ENCODE measurements around the gene PLD5. TPM values are rescaled to one million over a fixed set of nuclear protein-coding genes. Genes with fewer than 3 reads are reported as not detected.
A peak's percentile ranks its signal among the peaks of the same experiment; 100 is the strongest.

PLD5 gene

DNA sequence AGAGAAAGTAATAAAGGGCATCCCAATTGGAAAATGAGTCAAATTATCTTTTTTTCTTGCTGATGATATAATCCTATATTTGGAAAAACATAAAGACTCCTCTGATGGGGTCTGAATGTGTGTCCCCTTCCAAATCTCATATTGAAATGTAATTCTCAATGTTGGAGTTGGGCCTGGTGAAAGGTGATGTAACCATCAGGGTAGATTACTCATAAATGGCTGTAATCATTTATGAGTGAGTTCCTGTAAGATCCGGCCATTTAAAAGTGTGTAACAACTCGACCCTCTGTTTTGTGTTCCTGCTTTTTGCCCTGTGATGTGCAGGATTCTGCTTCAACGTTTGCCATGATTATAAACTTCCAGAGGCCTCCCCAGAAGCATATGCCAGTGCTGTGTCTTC is 481.3 kb downstream of the PLD5 start:
- DNase-seq = no peak
- H3K9ac ChIP-seq (ENCODE audit: low read length) = no peak overlapping the region
- no peak overlapping the region for H2BK5ac ChIP-seq (ENCODE audit: low read depth, low read length, poor library complexity, severe bottlenecking)
- no peaks in the 10 kb centered on the region for H3K4me1 ChIP-seq (ENCODE audit: control insufficient read depth, insufficient read depth, low read depth, low read length)
- H3K36me3 ChIP-seq (ENCODE audit: control insufficient read depth in 1 of 2, insufficient read depth in 2 of 2, low read depth in 1 of 2, low read length in 2 of 2) = no peaks in the 10 kb centered on the region
- H3K18ac ChIP-seq (ENCODE audit: low read depth in 1 of 2, low read length in 2 of 2) = no peak overlapping the region
- H3K4ac ChIP-seq (ENCODE audit: low read depth in 1 of 2, low read length in 2 of 2) = no peak overlapping the region
- H3K9me3 ChIP-seq (ENCODE audit: control insufficient read depth, low read length) = no peaks in the 10 kb centered on the region
- H3K27ac ChIP-seq (ENCODE audit: low read length, poor library complexity, severe bottlenecking) = no peak overlapping the region
- no peak overlapping the region for H2AFZ ChIP-seq (ENCODE audit: low read depth, low read length)
- no peak overlapping the region for H2BK15ac ChIP-seq (ENCODE audit: low read depth, poor library complexity, severe bottlenecking)
- no peak overlapping the region for H4K91ac ChIP-seq (ENCODE audit: low read length)
- H4K8ac ChIP-seq (ENCODE audit: low read length) = no peak overlapping the region
- H3K79me1 ChIP-seq (replicated peaks; ENCODE audit: low read length, poor library complexity, severe bottlenecking) = no peaks in the 10 kb centered on the region
- H3K4me3 ChIP-seq (ENCODE audit: insufficient read depth in 1 of 2, low read depth in 1 of 2, low read length in 2 of 2) = no peak overlapping the region
- no peak overlapping the region for H3K14ac ChIP-seq (ENCODE audit: low read length in 2 of 2)
- H2BK120ac ChIP-seq (ENCODE audit: low read depth, low read length) = no peak overlapping the region
- H2BK12ac ChIP-seq (ENCODE audit: low read length in 2 of 2) = no peak overlapping the region
- no peak overlapping the region for H2AK5ac ChIP-seq (ENCODE audit: low read length, severe bottlenecking)
- H3K23ac ChIP-seq (ENCODE audit: low read length in 2 of 2) = no peak overlapping the region
- 39% methylated on average over 3 of the region's 3 CpGs for WGBS
- no peak overlapping the region for H3K4me2 ChIP-seq (ENCODE audit: low read length, poor library complexity, severe bottlenecking)
- H3K27me3 ChIP-seq (ENCODE audit: control insufficient read depth in 1 of 2, insufficient read depth in 1 of 2, low read length in 2 of 2) = no peaks in the 10 kb centered on the region

GRCh38 chr1:242034392-242034791 is 490.1 kb downstream of the PLD5 start:
- no peaks in the 10 kb centered on the region for H3K27me3 ChIP-seq (ENCODE audit: control insufficient read depth in 1 of 2, insufficient read depth in 1 of 2, low read length in 2 of 2)
- WGBS = 97% methylated on average over 2 of the region's 5 CpGs
- DNase-seq = no peak

DNA sequence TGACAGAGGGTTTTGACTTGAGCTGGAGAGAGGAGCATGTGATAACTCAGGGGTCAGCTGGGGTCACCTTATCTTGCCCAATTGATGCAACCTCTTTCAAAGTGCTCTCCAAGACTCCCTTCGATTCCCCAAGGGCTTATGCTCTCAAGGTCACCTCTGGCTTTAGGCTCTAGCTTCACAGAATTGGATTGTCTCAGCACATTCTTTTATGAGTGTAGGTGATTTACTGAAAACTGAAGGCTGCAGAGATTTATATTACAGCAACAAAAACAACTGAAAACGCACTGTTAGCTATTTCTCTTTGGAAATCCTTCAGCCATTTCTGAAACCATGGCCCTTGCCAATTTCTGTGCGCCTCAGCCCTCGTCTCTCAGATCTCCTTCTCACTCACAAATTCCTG is 491.1 kb downstream of the PLD5 start:
- no peak overlapping the region for H2AK5ac ChIP-seq (ENCODE audit: low read length, severe bottlenecking)
- H4K8ac ChIP-seq (ENCODE audit: low read length) = no peak overlapping the region
- H3K23ac ChIP-seq (ENCODE audit: low read length in 2 of 2) = no peak overlapping the region
- H4K91ac ChIP-seq (ENCODE audit: low read length) = no peak overlapping the region
- H2BK12ac ChIP-seq (ENCODE audit: low read length in 2 of 2) = no peak overlapping the region
- no peak overlapping the region for H3K4me2 ChIP-seq (ENCODE audit: low read length, poor library complexity, severe bottlenecking)
- WGBS = 78% methylated on average over 3 of the region's 4 CpGs
- H3K14ac ChIP-seq (ENCODE audit: low read length in 2 of 2) = no peak overlapping the region
- H2BK5ac ChIP-seq (ENCODE audit: low read depth, low read length, poor library complexity, severe bottlenecking) = no peak overlapping the region
- H3K9ac ChIP-seq (ENCODE audit: low read length) = no peak overlapping the region
- DNase-seq = no peak
- no peaks in the 10 kb centered on the region for H3K27me3 ChIP-seq (ENCODE audit: control insufficient read depth in 1 of 2, insufficient read depth in 1 of 2, low read length in 2 of 2)
- no peaks in the 10 kb centered on the region for H3K9me3 ChIP-seq (ENCODE audit: control insufficient read depth, low read length)
- H3K79me1 ChIP-seq (replicated peaks; ENCODE audit: low read length, poor library complexity, severe bottlenecking) = no peaks in the 10 kb centered on the region
- H3K4me1 ChIP-seq (ENCODE audit: control insufficient read depth, insufficient read depth, low read depth, low read length) = no peaks in the 10 kb centered on the region
- H2BK15ac ChIP-seq (ENCODE audit: low read depth, poor library complexity, severe bottlenecking) = no peak overlapping the region
- no peaks in the 10 kb centered on the region for H3K36me3 ChIP-seq (ENCODE audit: control insufficient read depth in 1 of 2, insufficient read depth in 2 of 2, low read depth in 1 of 2, low read length in 2 of 2)
- no peak overlapping the region for H2AFZ ChIP-seq (ENCODE audit: low read depth, low read length)
- H2BK120ac ChIP-seq (ENCODE audit: low read depth, low read length) = no peak overlapping the region
- no peak overlapping the region for H3K4me3 ChIP-seq (ENCODE audit: insufficient read depth in 1 of 2, low read depth in 1 of 2, low read length in 2 of 2)
- no peak overlapping the region for H3K4ac ChIP-seq (ENCODE audit: low read depth in 1 of 2, low read length in 2 of 2)
- peak overlapping the region; percentile 47 for H3K27ac ChIP-seq (ENCODE audit: low read length, poor library complexity, severe bottlenecking)
- no peak overlapping the region for H3K18ac ChIP-seq (ENCODE audit: low read depth in 1 of 2, low read length in 2 of 2)

More at GRCh38 chr1:242034392-242034791, 490.1 kb downstream of the PLD5 start:
- Histone ChIP-seq H2BK15ac (ENCODE audit: low read depth, poor library complexity, severe bottlenecking) (no peak overlapping the region), H3K9ac (ENCODE audit: low read length) (no peak overlapping the region), H4K91ac (ENCODE audit: low read length) (no peak overlapping the region), H3K4me2 (ENCODE audit: low read length, poor library complexity, severe bottlenecking) (no peak overlapping the region), H3K4ac (ENCODE audit: low read depth in 1 of 2, low read length in 2 of 2) (no peak overlapping the region), H3K4me3 (ENCODE audit: insufficient read depth in 1 of 2, low read depth in 1 of 2, low read length in 2 of 2) (no peak overlapping the region), H2AK5ac (ENCODE audit: low read length, severe bottlenecking) (no peak overlapping the region), H2AFZ (ENCODE audit: low read depth, low read length) (no peak overlapping the region), H3K27ac (ENCODE audit: low read length, poor library complexity, severe bottlenecking) (no peak overlapping the region), H4K8ac (ENCODE audit: low read length) (no peak overlapping the region), H3K79me1 (replicated peaks; ENCODE audit: low read length, poor library complexity, severe bottlenecking) (no peaks in the 10 kb centered on the region), H2BK5ac (ENCODE audit: low read depth, low read length, poor library complexity, severe bottlenecking) (no peak overlapping the region), H2BK120ac (ENCODE audit: low read depth, low read length) (no peak overlapping the region), H3K36me3 (ENCODE audit: control insufficient read depth in 1 of 2, insufficient read depth in 2 of 2, low read depth in 1 of 2, low read length in 2 of 2) (no peaks in the 10 kb centered on the region), H3K18ac (ENCODE audit: low read depth in 1 of 2, low read length in 2 of 2) (no peak overlapping the region), H3K23ac (ENCODE audit: low read length in 2 of 2) (no peak overlapping the region), H3K9me3 (ENCODE audit: control insufficient read depth, low read length) (no peaks in the 10 kb centered on the region), H3K14ac (ENCODE audit: low read length in 2 of 2) (no peak overlapping the region), H3K4me1 (ENCODE audit: control insufficient read depth, insufficient read depth, low read depth, low read length) (no peaks in the 10 kb centered on the region), H2BK12ac (ENCODE audit: low read length in 2 of 2) (no peak overlapping the region)

Small RNAs within 50 kb of the gene (small RNA-seq; reads per million reads assigned to genes)
- gene AL360271.2 (ENCODE audit: low read depth) = not detected
- not detected for gene RN7SKP12 (ENCODE audit: low read depth)

Data from mesenchymal stem cell (in vitro differentiated cells and primary cell).